ENCODE data around the gene SHPK. TPM values are rescaled to one million over a fixed set of nuclear protein-coding genes. Genes with fewer than 3 reads are reported as not detected.

The SHPK gene
- total and polyA plus RNA-seq, 9 of the 15 experiments (the other 6 are each of a cell fraction or from before 2014, with no cell fraction given), result 2.5 to 16.3 (median 11.8) TPM

- TF ChIP-seq ZNF436 (CRISPR knock-in tag; IDR thresholded peaks at IDR 0.05) (no peak), ZNF717 (CRISPR knock-in tag; IDR thresholded peaks at IDR 0.05) (no peak), SNAPC5 (CRISPR knock-in tag; IDR thresholded peaks at IDR 0.05) (no peak), CTCF (IDR thresholded peaks at IDR 0.05 in 2 of 3, conservative IDR thresholded peaks at IDR 0.05 in 1 of 3; ENCODE audit: insufficient read depth in 2 of 3, low read depth in 1 of 3, low read length in 3 of 3) (no peak), SMAD1 (IDR thresholded peaks at IDR 0.05; ENCODE audit: low read depth, low read length, partially characterized antibody) (no peak), XRCC3 (IDR thresholded peaks at IDR 0.05) (no peak), ZBTB8A (IDR thresholded peaks at IDR 0.05; ENCODE audit: partially characterized antibody) (no peak), SIRT6 (IDR thresholded peaks at IDR 0.05; ENCODE audit: low read depth, low read length) (no peak), NR2F6 (CRISPR knock-in tag; IDR thresholded peaks at IDR 0.05) (no peak), ZBTB43 (CRISPR knock-in tag; IDR thresholded peaks at IDR 0.05) (no peak), FOXP1 (CRISPR knock-in tag; IDR thresholded peaks at IDR 0.05) (no peak), PHF20 (IDR thresholded peaks at IDR 0.05; ENCODE audit: partially characterized antibody) (peak; percentile 74), ZNF384 (IDR thresholded peaks at IDR 0.05; ENCODE audit: low read depth, low read length) (no peak), L3MBTL2 (IDR thresholded peaks at IDR 0.05) (peak; percentile 60; the same call in 1 of the 2 replicates), FOXJ2 (tag; IDR thresholded peaks at IDR 0.05) (no peak), VEZF1 (CRISPR knock-in tag; IDR thresholded peaks at IDR 0.05) (peak; percentile 61), BCOR (IDR thresholded peaks at IDR 0.05) (no peak), NR4A1 (CRISPR knock-in tag; IDR thresholded peaks at IDR 0.05) (no peak), NR4A1 (tag; IDR thresholded peaks at IDR 0.05) (no peak), CTBP1 (IDR thresholded peaks at IDR 0.05; ENCODE audit: borderline replicate concordance) (0 out of 2 replicates have a peak, but pooled peaks have one; percentile 7), SNIP1 (IDR thresholded peaks at IDR 0.05; ENCODE audit: low read depth) (no peak), MTF1 (CRISPR knock-in tag; IDR thresholded peaks at IDR 0.05; ENCODE audit: borderline replicate concordance) (no peak)
- TF ChIP-seq, protein P1, sequence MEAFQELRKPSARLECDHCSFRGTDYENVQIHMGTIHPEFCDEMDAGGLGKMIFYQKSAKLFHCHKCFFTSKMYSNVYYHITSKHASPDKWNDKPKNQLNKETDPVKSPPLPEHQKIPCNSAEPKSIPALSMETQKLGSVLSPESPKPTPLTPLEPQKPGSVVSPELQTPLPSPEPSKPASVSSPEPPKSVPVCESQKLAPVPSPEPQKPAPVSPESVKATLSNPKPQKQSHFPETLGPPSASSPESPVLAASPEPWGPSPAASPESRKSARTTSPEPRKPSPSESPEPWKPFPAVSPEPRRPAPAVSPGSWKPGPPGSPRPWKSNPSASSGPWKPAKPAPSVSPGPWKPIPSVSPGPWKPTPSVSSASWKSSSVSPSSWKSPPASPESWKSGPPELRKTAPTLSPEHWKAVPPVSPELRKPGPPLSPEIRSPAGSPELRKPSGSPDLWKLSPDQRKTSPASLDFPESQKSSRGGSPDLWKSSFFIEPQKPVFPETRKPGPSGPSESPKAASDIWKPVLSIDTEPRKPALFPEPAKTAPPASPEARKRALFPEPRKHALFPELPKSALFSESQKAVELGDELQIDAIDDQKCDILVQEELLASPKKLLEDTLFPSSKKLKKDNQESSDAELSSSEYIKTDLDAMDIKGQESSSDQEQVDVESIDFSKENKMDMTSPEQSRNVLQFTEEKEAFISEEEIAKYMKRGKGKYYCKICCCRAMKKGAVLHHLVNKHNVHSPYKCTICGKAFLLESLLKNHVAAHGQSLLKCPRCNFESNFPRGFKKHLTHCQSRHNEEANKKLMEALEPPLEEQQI (IDR thresholded peaks at IDR 0.05), result no peak
Observed at GRCh38 chr17:3636154-3636907, at the start of gene SHPK, which contains the start of gene CTNS (continued).

All from K562 (cell line).